Activated CD8-positive, alpha-beta T cell treated with anti-CD3 and anti-CD28 coated beads, Interleukin-2, amount 10 ng/mL, durations not matched to agents 7 days and 5 days (primary cell): ENCODE measurements around the gene EEF2K. TPM values are rescaled to one million over a fixed set of nuclear protein-coding genes. Genes with fewer than 3 reads are reported as not detected.
A peak's percentile ranks its signal among the peaks of the same experiment; 100 is the strongest.

Experiments used
- ATAC-seq: fragments of 150-1000 bp; cut with Tn5 transposase; one replicate; pipeline ENCODE4 v1.10.0; 2021; ENCODE audit warnings: moderate library complexity
- CTCF ChIA-PET: fragments of 350-600 bp; sonication (Branson Sonifier 250); formaldehyde crosslinking; loops from one replicate; lab custom pipeline; 2021; ENCODE audit warnings: antibody characterized with exemption; lab: Charles Lee
- POLR2A ChIA-PET: fragments of 350-600 bp; sonication (Branson Sonifier 250); formaldehyde crosslinking; loops from one replicate; lab custom pipeline; 2021; ENCODE audit warnings: antibody characterized with exemption; lab: Charles Lee
- DNase-seq: peaks from one replicate; pipeline ENCODE4 v3.0.0-alpha.2; 2020
- H3K27ac Mint-ChIP-seq: one replicate; pipeline ENCODE4 v1.8.0; 2021; ENCODE audit warnings: mild to moderate bottlenecking, mixed read lengths
- H3K27me3 Mint-ChIP-seq: one replicate; pipeline ENCODE4 v1.8.0; 2021; ENCODE audit warnings: low read depth, mixed read lengths
- H3K36me3 Mint-ChIP-seq: one replicate; pipeline ENCODE4 v1.8.0; 2021; ENCODE audit warnings: low read depth, mixed read lengths
- H3K4me1 Mint-ChIP-seq: one replicate; pipeline ENCODE4 v1.8.0; 2021; ENCODE audit warnings: low read depth, mixed read lengths
- H3K4me3 Mint-ChIP-seq: one replicate; pipeline ENCODE4 v1.8.0; 2021; ENCODE audit warnings: mild to moderate bottlenecking, mixed read lengths
- H3K9me3 Mint-ChIP-seq: one replicate; pipeline ENCODE4 v1.8.0; 2022; ENCODE audit warnings: mixed read lengths; ENCODE audit not compliant: insufficient read depth
- total RNA-seq, 2 experiments: library from RNA; stranded (reverse); gene quantifications; one replicate each; pipeline ENCODE4 v1.2.3, GENCODE V29; 2021

Gene EEF2K
- total RNA-seq, 2 experiments from 2014 or later: 27.7 to 28.9 TPM

- ATAC-seq (no peak), DNase-seq (no peak)
- H3K9me3 Mint-ChIP-seq: no peaks in the 10 kb centered on the region
- H3K4me3 Mint-ChIP-seq: no peak overlapping the region
- H3K36me3 Mint-ChIP-seq: peaks cover 80% of the 10 kb centered on the region
- POLR2A ChIA-PET: no interaction called here
- peaks cover 11% of the 10 kb centered on the region for H3K4me1 Mint-ChIP-seq
- CTCF ChIA-PET: no interaction called here
- no peaks in the 10 kb centered on the region for H3K27me3 Mint-ChIP-seq
- H3K27ac Mint-ChIP-seq: no peak overlapping the region
Observed at GRCh38 chr16:22255335-22255734, 49.3 kb downstream of the EEF2K start.

DNA sequence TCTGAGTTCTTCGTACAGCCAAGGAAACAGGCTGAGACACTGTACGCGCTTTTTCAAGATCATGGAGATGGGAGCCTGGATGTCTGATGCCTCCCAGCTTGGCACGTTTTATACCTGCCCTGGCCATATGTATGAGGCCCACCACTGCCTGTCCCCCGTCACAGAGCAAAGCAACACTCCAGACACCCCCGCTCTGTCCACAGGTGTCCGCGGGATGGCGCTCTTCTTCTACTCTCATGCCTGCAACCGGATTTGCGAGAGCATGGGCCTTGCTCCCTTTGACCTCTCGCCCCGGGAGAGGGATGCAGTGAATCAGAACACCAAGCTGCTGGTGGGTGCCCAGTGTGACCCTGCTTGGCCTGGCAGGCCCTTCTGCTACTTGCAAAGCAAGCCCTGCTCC is 51.4 kb downstream of the EEF2K start:
- peaks cover 28% of the 10 kb centered on the region for H3K4me1 Mint-ChIP-seq
- H3K36me3 Mint-ChIP-seq: peaks cover 76% of the 10 kb centered on the region
- no peak overlapping the region for H3K27ac Mint-ChIP-seq
- no peak overlapping the region for H3K4me3 Mint-ChIP-seq
- H3K9me3 Mint-ChIP-seq: no peaks in the 10 kb centered on the region
- ChIA-PET POLR2A (no interaction called here), CTCF (no interaction called here)
- no peaks in the 10 kb centered on the region for H3K27me3 Mint-ChIP-seq
- DNase-seq (no peak), ATAC-seq (no peak)

DNA sequence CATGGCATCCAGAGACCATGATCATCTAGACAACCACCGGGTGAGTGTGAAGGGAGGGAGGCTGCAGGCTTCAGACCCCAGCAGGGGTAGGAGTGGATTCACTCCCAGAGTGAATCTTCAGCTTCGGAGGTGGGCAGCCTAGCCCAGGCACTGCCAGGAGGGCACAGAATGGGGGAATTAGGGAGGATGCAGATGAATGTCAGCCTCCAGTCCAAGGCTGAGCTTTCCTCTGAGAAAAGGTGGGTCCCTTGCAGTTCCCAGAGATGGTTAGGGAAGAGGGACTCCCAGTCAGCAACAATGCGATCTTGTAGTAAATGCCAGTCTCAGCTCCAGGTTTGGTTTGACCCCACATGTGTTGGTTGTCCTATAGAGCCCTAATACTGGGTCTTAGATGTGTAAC is 54.4 kb downstream of the EEF2K start:
- H3K27me3 Mint-ChIP-seq: no peaks in the 10 kb centered on the region
- no peaks in the 10 kb centered on the region for H3K9me3 Mint-ChIP-seq
- H3K27ac Mint-ChIP-seq: peak overlapping the region; percentile 52
- no peak overlapping the region for H3K4me3 Mint-ChIP-seq
- no peak for ATAC-seq
- POLR2A ChIA-PET: interaction anchor here (0.5 to 1.0 kb wide), 2 partner anchors 19 to 41 kb away, joined by 3 to 4 read pairs; no protein-coding TSS in a partner anchor
- no peak for DNase-seq
- CTCF ChIA-PET: interaction anchor here (0.8 to 1.8 kb wide), 3 partner anchors 37 to 64 kb away, joined by 4 to 5 read pairs (median 5); partner anchors contain the start of genes EEF2K and POLR3E
- H3K4me1 Mint-ChIP-seq: peaks cover 47% of the 10 kb centered on the region
- H3K36me3 Mint-ChIP-seq: peaks cover 54% of the 10 kb centered on the region

- H3K27me3 Mint-ChIP-seq: no peaks in the 10 kb centered on the region
- ChIA-PET POLR2A (no interaction called here), CTCF (interaction anchor here (1.4 to 1.9 kb wide), 2 partner anchors 55 to 66 kb away, joined by 4 to 10 read pairs; partner anchors contain the start of gene EEF2K)
- no peak overlapping the region for H3K4me3 Mint-ChIP-seq
- H3K27ac Mint-ChIP-seq: peak overlapping the region; percentile 60
- ATAC-seq (peak; percentile 54), DNase-seq (no peak)
- peaks cover 55% of the 10 kb centered on the region for H3K36me3 Mint-ChIP-seq
- H3K4me1 Mint-ChIP-seq: peaks cover 53% of the 10 kb centered on the region
- no peaks in the 10 kb centered on the region for H3K9me3 Mint-ChIP-seq
Observed at GRCh38 chr16:22262460-22262859, 56.4 kb downstream of the EEF2K start.

- CTCF ChIA-PET: interaction anchor here (1.0 to 2.1 kb wide), 5 partner anchors 19 to 76 kb away, joined by 3 to 6 read pairs (median 3); partner anchors contain the start of genes EEF2K and POLR3E
- POLR2A ChIA-PET: interaction anchor here (1.4 to 1.7 kb wide), 2 partner anchors 8 to 54 kb away, joined by 3 to 4 read pairs; no protein-coding TSS in a partner anchor
- Mint-ChIP-seq H3K27me3 (no peaks in the 10 kb centered on the region), H3K4me3 (no peak overlapping the region), H3K4me1 (peaks cover 53% of the 10 kb centered on the region), H3K9me3 (no peaks in the 10 kb centered on the region), H3K36me3 (peaks cover 41% of the 10 kb centered on the region), H3K27ac (peak overlapping the region; percentile 78)
- DNase-seq (peak; percentile 44), ATAC-seq (peak; percentile 64)
Observed at GRCh38 chr16:22264786-22265185, 58.7 kb downstream of the EEF2K start.

DNA sequence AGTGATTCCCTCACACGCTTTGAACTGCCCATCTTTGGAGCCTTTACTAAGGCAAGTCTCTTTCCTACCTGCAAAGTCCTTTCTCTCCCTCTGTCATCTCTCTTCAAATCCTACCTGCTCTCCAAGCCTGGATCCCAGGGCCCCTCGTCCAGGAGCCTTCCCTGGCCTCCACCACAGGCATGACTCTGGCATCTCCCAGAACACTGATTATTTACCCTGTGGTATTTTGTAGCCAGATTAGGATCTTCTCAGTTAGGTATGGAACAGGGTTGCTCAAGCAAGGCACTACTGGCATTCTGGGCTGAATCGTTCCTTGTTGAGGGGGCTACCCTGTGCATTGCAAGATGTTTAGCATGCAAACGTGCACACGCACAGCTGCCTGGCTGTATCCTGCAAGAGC is 59.3 kb downstream of the EEF2K start:
- H3K9me3 Mint-ChIP-seq: no peaks in the 10 kb centered on the region
- DNase-seq: no peak
- peak; percentile 16 for ATAC-seq
- H3K4me1 Mint-ChIP-seq: peaks cover 52% of the 10 kb centered on the region
- peaks cover 38% of the 10 kb centered on the region for H3K36me3 Mint-ChIP-seq
- no peaks in the 10 kb centered on the region for H3K27me3 Mint-ChIP-seq
- no peak overlapping the region for H3K4me3 Mint-ChIP-seq
- peak overlapping the region; percentile 78 for H3K27ac Mint-ChIP-seq
- ChIA-PET POLR2A (no interaction called here), CTCF (interaction anchor here (1.0 to 2.1 kb wide), 4 partner anchors 20 to 77 kb away, joined by 3 to 6 read pairs (median 4); partner anchors contain the start of gene EEF2K)

- H3K9me3 Mint-ChIP-seq: no peaks in the 10 kb centered on the region
- H3K4me1 Mint-ChIP-seq: peaks cover 47% of the 10 kb centered on the region
- ChIA-PET CTCF (no interaction called here), POLR2A (no interaction called here)
- peak overlapping the region; percentile 32 for H3K27ac Mint-ChIP-seq
- no peak overlapping the region for H3K4me3 Mint-ChIP-seq
- no peaks in the 10 kb centered on the region for H3K27me3 Mint-ChIP-seq
- no peak for DNase-seq
- peaks cover 34% of the 10 kb centered on the region for H3K36me3 Mint-ChIP-seq
- no peak for ATAC-seq
Observed at GRCh38 chr16:22266546-22266945, 60.5 kb downstream of the EEF2K start.

GRCh38 chr16:22267764-22268163 is 61.7 kb downstream of the EEF2K start:
- Mint-ChIP-seq H3K36me3 (peaks cover 37% of the 10 kb centered on the region), H3K9me3 (no peaks in the 10 kb centered on the region), H3K27ac (no peak overlapping the region), H3K4me3 (no peak overlapping the region), H3K27me3 (no peaks in the 10 kb centered on the region), H3K4me1 (peaks cover 35% of the 10 kb centered on the region)
- DNase-seq: no peak
- ChIA-PET CTCF (interaction anchor here (0.6 to 2.0 kb wide), 5 partner anchors 16 to 62 kb away, joined by 3 to 4 read pairs (median 4); partner anchors contain the start of gene EEF2K), POLR2A (interaction anchor here (0.9 kb wide), 1 partner anchor 15 kb away, joined by 6 read pairs; no protein-coding TSS in a partner anchor)
- no peak for ATAC-seq

- Mint-ChIP-seq H3K4me1 (peaks cover 10% of the 10 kb centered on the region), H3K27me3 (no peaks in the 10 kb centered on the region), H3K36me3 (peaks cover 44% of the 10 kb centered on the region), H3K4me3 (no peak overlapping the region), H3K9me3 (no peaks in the 10 kb centered on the region), H3K27ac (peak overlapping the region; percentile 13)
- CTCF ChIA-PET: no interaction called here
- DNase-seq (no peak), ATAC-seq (no peak)
- POLR2A ChIA-PET: no interaction called here
Observed at GRCh38 chr16:22270525-22270924, 64.4 kb downstream of the EEF2K start.

- ChIA-PET CTCF (no interaction called here), POLR2A (interaction anchor here (1.4 kb wide), 1 partner anchor 9 kb away, joined by 4 read pairs; no protein-coding TSS in a partner anchor)
- no peak for ATAC-seq
- H3K36me3 Mint-ChIP-seq: peaks cover 39% of the 10 kb centered on the region
- no peak overlapping the region for H3K4me3 Mint-ChIP-seq
- H3K4me1 Mint-ChIP-seq: peaks cover 4% of the 10 kb centered on the region
- no peaks in the 10 kb centered on the region for H3K27me3 Mint-ChIP-seq
- H3K9me3 Mint-ChIP-seq: no peaks in the 10 kb centered on the region
- H3K27ac Mint-ChIP-seq: no peak overlapping the region
- DNase-seq: no peak
Observed at GRCh38 chr16:22272870-22273650, 67.0 kb downstream of the EEF2K start.

DNA sequence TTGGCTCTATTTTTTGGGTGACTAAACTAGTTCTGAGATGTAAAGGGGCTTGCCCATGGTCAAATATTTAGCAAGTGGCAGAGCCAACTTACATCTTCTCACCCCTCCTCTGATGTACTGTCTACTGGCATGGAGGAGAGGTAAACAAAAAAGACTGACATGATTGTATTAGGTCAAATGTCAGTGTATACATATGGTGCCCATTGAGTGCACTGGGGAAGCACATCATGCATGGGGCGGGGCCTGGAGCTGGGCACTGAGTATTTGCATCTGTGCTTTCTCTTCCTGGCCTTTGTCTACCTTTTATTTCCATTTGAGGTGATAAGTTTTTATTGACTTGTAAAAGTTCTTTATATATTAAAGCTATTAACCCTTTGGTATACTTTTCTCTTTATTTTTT is 68.8 kb downstream of the EEF2K start:
- no peak overlapping the region for H3K27ac Mint-ChIP-seq
- POLR2A ChIA-PET: no interaction called here
- DNase-seq: no peak

More for the DNA sequence above, 68.8 kb downstream of the EEF2K start:
- Mint-ChIP-seq H3K27me3 (no peaks in the 10 kb centered on the region), H3K9me3 (no peaks in the 10 kb centered on the region), H3K4me3 (no peak overlapping the region), H3K36me3 (peaks cover 38% of the 10 kb centered on the region), H3K4me1 (peaks cover 4% of the 10 kb centered on the region)
- no peak for ATAC-seq
- CTCF ChIA-PET: no interaction called here
